Neural crest cell (in vitro differentiated cells): ENCODE measurements around the gene SLC4A8. TPM values are rescaled to one million over a fixed set of nuclear protein-coding genes. Genes with fewer than 3 reads are reported as not detected.

Experiments used
- DNase-seq: peaks from one replicate; pipeline ENCODE4 v3.0.0; 2021; ENCODE audit warnings: low read depth, mixed read lengths, low spot score
- H3K27ac Mint-ChIP-seq: one replicate; pipeline ENCODE4 v1.8.0; 2021; ENCODE audit warnings: mild to moderate bottlenecking, mixed read lengths; ENCODE audit not compliant: unreplicated experiment
- H3K27me3 Mint-ChIP-seq: 2 replicates; pipeline ENCODE4 v1.8.0; 2021; ENCODE audit warnings: low read depth, mild to moderate bottlenecking, mixed read lengths
- H3K36me3 Mint-ChIP-seq: 2 replicates; pipeline ENCODE4 v1.8.0; 2021; ENCODE audit warnings: low read depth, mild to moderate bottlenecking, mixed read lengths
- H3K4me1 Mint-ChIP-seq: 2 replicates; pipeline ENCODE4 v1.8.0; 2021; ENCODE audit warnings: mixed read lengths
- H3K4me3 Mint-ChIP-seq: one replicate; pipeline ENCODE4 v1.8.0; 2021; ENCODE audit warnings: mild to moderate bottlenecking, mixed read lengths
- H3K9me3 Mint-ChIP-seq: 2 replicates; pipeline ENCODE4 v1.8.0; 2021; ENCODE audit warnings: mixed read lengths
- CTCF ChIP-seq: fragments of 200-600 bp; sonication (generic); conservative IDR thresholded peaks from 2 replicates; pipeline ENCODE4 v1.5.0; 2021; ENCODE audit warnings: antibody characterized with exemption, mild to moderate bottlenecking
- total RNA-seq: library from RNA; stranded (reverse); gene quantifications from 2 replicates; pipeline ENCODE4 v1.2.1, GENCODE V29; 2021

Gene SLC4A8
- total RNA-seq, 1 donor from 2014 or later, result 33.8 TPM

- TF ChIP-seq CTCF, result no peak
- Mint-ChIP-seq H3K36me3 (no peaks in the 10 kb centered on the region), H3K4me3 (no peak overlapping the region), H3K4me1 (no peaks in the 10 kb centered on the region), H3K27ac (no peak overlapping the region), H3K9me3 (no peaks in the 10 kb centered on the region), H3K27me3 (peaks cover 10% of the 10 kb centered on the region)
- DNase-seq, result no peak
Observed at GRCh38 chr12:51401020-51401419, 23.6 kb upstream of the SLC4A8 start.

- Mint-ChIP-seq H3K4me3 (no peak overlapping the region), H3K27ac (no peak overlapping the region)
Observed at GRCh38 chr12:51401486-51401885, 23.1 kb upstream of the SLC4A8 start.

GRCh38 chr12:51401900-51402299, 22.7 kb upstream of the SLC4A8 start:
- H3K4me1 Mint-ChIP-seq, result no peaks in the 10 kb centered on the region

More at GRCh38 chr12:51401486-51401885, 23.1 kb upstream of the SLC4A8 start:
- Mint-ChIP-seq H3K4me1 (no peaks in the 10 kb centered on the region), H3K9me3 (no peaks in the 10 kb centered on the region), H3K27me3 (peaks cover 8% of the 10 kb centered on the region), H3K36me3 (no peaks in the 10 kb centered on the region)
- TF ChIP-seq CTCF, result no peak
- no peak for DNase-seq

GRCh38 chr12:51403159-51403558, 21.5 kb upstream of the SLC4A8 start:
- DNase-seq, result no peak
- no peak for TF ChIP-seq CTCF
- Mint-ChIP-seq H3K4me1 (no peaks in the 10 kb centered on the region), H3K27me3 (peaks cover 4% of the 10 kb centered on the region), H3K9me3 (no peaks in the 10 kb centered on the region), H3K36me3 (no peaks in the 10 kb centered on the region), H3K27ac (no peak overlapping the region), H3K4me3 (no peak overlapping the region)

More at GRCh38 chr12:51401900-51402299, 22.7 kb upstream of the SLC4A8 start:
- TF ChIP-seq CTCF, result no peak
- H3K4me3 Mint-ChIP-seq, result no peak overlapping the region
- H3K9me3 Mint-ChIP-seq, result no peaks in the 10 kb centered on the region
- no peak overlapping the region for H3K27ac Mint-ChIP-seq
- no peak for DNase-seq
- H3K36me3 Mint-ChIP-seq, result no peaks in the 10 kb centered on the region
- peaks cover 8% of the 10 kb centered on the region for H3K27me3 Mint-ChIP-seq

- TF ChIP-seq CTCF, result no peak
- peaks cover 3% of the 10 kb centered on the region for H3K27me3 Mint-ChIP-seq
- no peaks in the 10 kb centered on the region for H3K9me3 Mint-ChIP-seq
- H3K4me1 Mint-ChIP-seq, result no peaks in the 10 kb centered on the region
- DNase-seq, result no peak
- no peaks in the 10 kb centered on the region for H3K36me3 Mint-ChIP-seq
- no peak overlapping the region for H3K27ac Mint-ChIP-seq
- H3K4me3 Mint-ChIP-seq, result no peak overlapping the region
Observed at GRCh38 chr12:51403681-51404136, 20.9 kb upstream of the SLC4A8 start.

- H3K4me3 Mint-ChIP-seq, result no peak overlapping the region
- no peak for DNase-seq
- TF ChIP-seq CTCF, result no peak
- H3K27me3 Mint-ChIP-seq, result no peaks in the 10 kb centered on the region
- no peaks in the 10 kb centered on the region for H3K9me3 Mint-ChIP-seq
- no peaks in the 10 kb centered on the region for H3K36me3 Mint-ChIP-seq
- no peaks in the 10 kb centered on the region for H3K4me1 Mint-ChIP-seq
- no peak overlapping the region for H3K27ac Mint-ChIP-seq
Observed at GRCh38 chr12:51404627-51405026, 20.0 kb upstream of the SLC4A8 start.
